ENCODE results near the gene EPHB1.

DNA sequence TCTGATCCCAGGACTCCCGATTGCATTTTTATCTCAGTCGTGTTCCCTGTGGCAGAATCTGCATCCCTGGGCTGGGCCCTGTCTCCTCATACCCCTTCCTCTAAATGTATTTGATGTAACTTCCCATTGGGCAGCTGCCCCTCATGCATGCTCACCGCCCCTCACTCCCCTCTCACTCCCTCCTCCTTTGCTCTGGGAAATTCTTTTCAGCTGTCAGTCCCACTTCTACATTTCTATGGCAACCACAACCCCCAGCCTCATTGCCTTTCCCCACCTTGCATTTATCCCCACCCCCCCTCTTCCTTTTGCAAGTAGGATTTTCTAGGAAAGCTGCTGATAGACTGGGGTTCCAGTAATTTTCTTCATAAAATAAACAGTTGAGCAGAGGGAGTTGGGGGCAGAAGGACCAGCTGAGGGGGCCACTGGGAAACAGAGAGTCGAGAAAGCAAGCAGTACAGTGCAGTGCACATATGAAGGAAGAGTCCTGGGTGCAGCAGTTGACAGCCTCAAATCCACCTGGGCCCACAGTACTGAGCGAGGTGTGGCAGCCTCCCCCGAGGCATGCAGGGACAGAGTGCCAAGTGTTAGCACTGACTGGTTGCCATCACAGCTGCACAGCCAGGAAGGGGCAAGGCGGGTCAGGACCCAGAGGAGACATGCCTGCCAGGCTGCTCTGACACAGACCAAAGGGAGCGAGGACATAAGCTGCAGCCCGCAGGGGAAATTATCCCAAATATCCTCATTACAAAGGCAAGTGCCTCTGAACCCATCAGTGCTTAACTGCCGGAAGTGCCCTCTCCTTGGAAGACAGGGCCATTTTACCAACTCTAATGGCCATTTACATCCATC is 476.3 kb downstream of the EPHB1 start:
- TF ChIP-seq CTCF (IDR thresholded peaks at IDR 0.05) (no peak), POLR2A (IDR thresholded peaks at IDR 0.05) (no peak), EP300 (IDR thresholded peaks at IDR 0.05; ENCODE audit: low read depth) (no peak)

Measured in transverse colon (tissue), 3 donors.